Neural progenitor cell (in vitro differentiated cells): Measurements from ENCODE around the gene ASPN.
A peak's percentile ranks its signal among the peaks of the same experiment; 100 is the strongest.

ENCODE experiments used
- CTCF ChIP-seq: fragments of 200-600 bp; sonication (generic); IDR thresholded peaks from 2 replicates; pipeline ENCODE4 v1.5.1; 2017; ENCODE audit warnings: antibody characterized with exemption, mild to moderate bottlenecking
- EZH2 ChIP-seq: fragments of 200-600 bp; sonication (generic); IDR thresholded peaks from 2 replicates; pipeline ENCODE4 v1.6.1; 2017; ENCODE audit warnings: antibody characterized with exemption, mild to moderate bottlenecking, moderate library complexity

GRCh38 chr9:92501671-92502393, 19.5 kb upstream of the ASPN start:
- peak; percentile 64 for TF ChIP-seq CTCF
- TF ChIP-seq EZH2, result no peak
